Duodenal mucosa (tissue), 2 donors: ENCODE results near the gene MACF1.
"Not testable (repeated sequence)": the region's sequence is repeated elsewhere in the genome, so short reads cannot be mapped to it uniquely, and the experiment has no call there.

Experiments
- H3K27ac ChIP-seq: one replicate; pipeline ENCODE4 v1.7.0; 2013; ENCODE audit warnings: low read depth, low read length
- H3K27me3 ChIP-seq, 2 donors: one replicate each; pipeline ENCODE4 v1.7.0; 2013; ENCODE audit warnings: low read length in 2 of 2, control low read depth in 1 of 2; ENCODE audit not compliant: insufficient read depth in 2 of 2, control insufficient read depth in 1 of 2
- H3K36me3 ChIP-seq, 2 donors: one replicate each; pipeline ENCODE4 v1.7.0; 2013; ENCODE audit warnings: low read length in 2 of 2, control low read depth in 1 of 2; ENCODE audit not compliant: insufficient read depth in 2 of 2, control insufficient read depth in 1 of 2
- H3K4me1 ChIP-seq, 2 donors: one replicate each; pipeline ENCODE4 v1.7.0; 2013; ENCODE audit warnings: low read length in 2 of 2, control low read depth in 1 of 2; ENCODE audit not compliant: insufficient read depth in 2 of 2, control insufficient read depth in 1 of 2
- H3K4me3 ChIP-seq, 2 donors: one replicate each; pipeline ENCODE4 v1.7.0; 2013; ENCODE audit warnings: low read length in 2 of 2, low read depth in 1 of 2
- H3K9ac ChIP-seq, 2 donors: one replicate each; pipeline ENCODE4 v1.7.0; 2013; ENCODE audit warnings: low read length in 2 of 2, low read depth in 1 of 2
- H3K9me3 ChIP-seq, 2 donors: one replicate each; pipeline ENCODE4 v1.7.0; 2013; ENCODE audit warnings: low read length in 2 of 2, control low read depth in 1 of 2; ENCODE audit not compliant: control insufficient read depth in 1 of 2

The MACF1 gene

DNA sequence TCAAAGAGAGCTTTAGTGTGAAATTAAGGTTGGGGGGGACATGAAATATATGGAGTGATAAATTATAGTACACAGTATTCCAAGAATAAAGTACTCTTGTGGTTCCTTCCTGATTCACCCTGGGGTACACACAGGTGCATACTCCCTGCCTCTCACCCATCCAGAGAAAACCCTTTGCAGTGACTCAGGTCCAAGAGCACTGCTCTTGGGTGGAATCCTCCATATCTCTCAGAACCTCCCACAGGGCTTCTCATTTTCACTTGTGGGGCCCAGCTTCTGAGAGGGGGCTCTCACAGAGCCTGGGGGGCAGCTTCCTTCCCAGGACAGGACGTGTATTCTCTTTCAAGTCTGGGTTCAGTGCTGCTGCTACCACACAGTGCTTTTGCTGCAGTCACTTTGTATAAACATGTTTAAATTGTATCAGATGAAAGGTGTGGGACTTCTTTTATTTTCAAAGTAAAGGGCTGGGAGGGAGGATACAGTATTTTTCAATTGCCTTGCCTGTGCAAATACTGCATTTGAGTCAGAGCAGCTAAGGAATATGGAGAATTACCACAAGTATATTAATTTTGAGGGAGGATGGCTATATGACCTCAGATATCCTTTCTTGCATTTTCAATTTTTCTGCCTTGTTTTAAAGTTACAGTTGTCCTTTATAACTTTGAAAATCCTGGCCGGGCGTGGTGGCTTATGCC, 262.1 kb downstream of the MACF1 start:
- no peak overlapping the region for H3K27ac ChIP-seq
- H3K36me3 ChIP-seq = peaks cover 50 to 84% of the 10 kb centered on the region in 2 donors

DNA sequence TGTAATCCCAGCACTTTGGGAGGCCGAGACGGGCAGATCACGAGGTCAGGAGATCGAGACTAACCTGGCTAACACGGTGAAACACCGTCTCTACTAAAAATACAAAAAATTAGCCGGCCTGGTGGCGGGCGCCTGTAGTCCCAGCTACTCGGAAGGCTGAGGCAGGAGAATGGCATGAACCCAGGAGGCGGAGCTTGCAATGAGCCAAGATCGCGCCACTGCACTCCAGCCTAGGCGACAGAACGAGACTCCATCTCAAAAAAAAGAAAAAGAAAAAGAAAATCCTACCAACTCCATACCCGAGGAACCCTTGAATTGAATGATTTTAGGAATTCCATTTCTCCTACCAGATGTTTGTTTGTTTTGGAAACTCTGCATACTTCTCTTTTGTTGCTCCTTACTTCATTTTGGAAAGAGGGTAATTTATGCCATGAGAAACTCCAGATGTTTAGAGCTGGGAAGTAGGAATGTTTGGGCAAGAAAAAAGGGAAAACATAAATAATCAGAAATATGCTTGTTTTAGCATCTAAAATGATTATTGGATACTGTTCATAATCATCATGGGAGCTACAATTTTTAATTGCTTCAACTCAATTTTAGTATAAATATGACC, 262.7 kb downstream of the MACF1 start:
- not testable (repeated sequence) for H3K9ac ChIP-seq, H3K9me3 ChIP-seq, H3K4me3 ChIP-seq, H3K27ac ChIP-seq, H3K27me3 ChIP-seq, H3K4me1 ChIP-seq
- peaks cover 45 to 83% of the 10 kb centered on the region in 2 donors for H3K36me3 ChIP-seq

More for the DNA sequence above, 262.1 kb downstream of the MACF1 start:
- Histone ChIP-seq H3K4me3 (no peak overlapping the region), H3K9ac (no peak overlapping the region), H3K27me3 (no peaks in the 10 kb centered on the region), H3K9me3 (no peaks in the 10 kb centered on the region), H3K4me1 (no peaks in the 10 kb centered on the region)

- H3K9me3 ChIP-seq = no peaks in the 10 kb centered on the region
- no peaks in the 10 kb centered on the region for H3K27me3 ChIP-seq
- H3K36me3 ChIP-seq = peaks cover 38 to 84% of the 10 kb centered on the region in 2 donors
- no peak overlapping the region for H3K4me3 ChIP-seq
- H3K9ac ChIP-seq = no peak overlapping the region
- no peaks in the 10 kb centered on the region for H3K4me1 ChIP-seq
- H3K27ac ChIP-seq = no peak overlapping the region
Measured at GRCh38 chr1:39469150-39469549, 264.7 kb downstream of the MACF1 start.

DNA sequence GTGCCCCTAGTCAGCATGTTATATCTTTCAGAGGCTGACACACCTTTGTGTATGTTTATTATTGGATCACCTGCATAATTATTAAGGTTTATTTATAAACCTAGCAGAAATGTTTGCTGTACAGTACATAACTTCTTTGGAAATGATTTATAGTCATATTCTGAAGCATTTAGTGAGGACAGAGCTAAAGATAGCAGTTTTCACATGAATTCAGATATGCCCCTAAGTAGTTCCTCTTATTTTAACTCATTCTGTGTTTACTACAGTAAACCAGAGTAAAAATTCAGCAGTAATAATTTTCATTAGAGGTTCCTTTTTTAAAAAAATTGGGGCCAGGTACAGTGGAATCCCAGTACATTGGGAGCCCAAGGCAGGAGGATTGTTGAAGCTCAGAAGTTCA, 265.5 kb downstream of the MACF1 start:
- Histone ChIP-seq H3K27ac (no peak overlapping the region), H3K36me3 (peaks cover 31 to 81% of the 10 kb centered on the region in 2 donors), H3K4me3 (no peak overlapping the region), H3K4me1 (no peaks in the 10 kb centered on the region), H3K27me3 (no peaks in the 10 kb centered on the region), H3K9ac (no peak overlapping the region), H3K9me3 (no peaks in the 10 kb centered on the region)

DNA sequence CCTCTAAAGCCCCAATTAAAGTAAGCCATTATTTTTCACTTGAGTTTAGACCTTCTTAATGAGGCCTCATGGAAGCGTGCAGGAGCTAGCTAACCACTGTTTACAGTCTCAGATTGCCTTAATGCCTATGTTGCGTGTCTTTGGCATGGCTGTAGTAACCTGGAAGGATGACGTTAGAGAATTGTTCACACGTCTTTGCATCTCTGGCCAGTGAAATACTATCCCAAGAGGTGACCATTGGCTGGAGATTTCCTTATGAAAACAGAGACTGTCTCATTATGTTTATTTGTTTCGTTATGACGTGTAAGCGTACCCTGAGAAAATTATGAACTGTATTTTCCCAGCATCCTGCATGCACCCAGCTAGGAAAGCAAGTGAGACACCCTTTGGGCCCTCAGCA, 268.3 kb downstream of the MACF1 start:
- Histone ChIP-seq H3K4me1 (no peaks in the 10 kb centered on the region), H3K9me3 (no peaks in the 10 kb centered on the region), H3K4me3 (no peak overlapping the region), H3K27ac (no peak overlapping the region), H3K36me3 (peaks cover 20 to 73% of the 10 kb centered on the region in 2 donors), H3K9ac (no peak overlapping the region), H3K27me3 (no peaks in the 10 kb centered on the region)

GRCh38 chr1:39473324-39473723, 268.8 kb downstream of the MACF1 start:
- Histone ChIP-seq H3K4me1 (no peaks in the 10 kb centered on the region), H3K27ac (no peak overlapping the region), H3K27me3 (no peaks in the 10 kb centered on the region), H3K9me3 (no peaks in the 10 kb centered on the region), H3K4me3 (no peak overlapping the region), H3K9ac (no peak overlapping the region), H3K36me3 (peaks cover 20 to 68% of the 10 kb centered on the region in 2 donors)

DNA sequence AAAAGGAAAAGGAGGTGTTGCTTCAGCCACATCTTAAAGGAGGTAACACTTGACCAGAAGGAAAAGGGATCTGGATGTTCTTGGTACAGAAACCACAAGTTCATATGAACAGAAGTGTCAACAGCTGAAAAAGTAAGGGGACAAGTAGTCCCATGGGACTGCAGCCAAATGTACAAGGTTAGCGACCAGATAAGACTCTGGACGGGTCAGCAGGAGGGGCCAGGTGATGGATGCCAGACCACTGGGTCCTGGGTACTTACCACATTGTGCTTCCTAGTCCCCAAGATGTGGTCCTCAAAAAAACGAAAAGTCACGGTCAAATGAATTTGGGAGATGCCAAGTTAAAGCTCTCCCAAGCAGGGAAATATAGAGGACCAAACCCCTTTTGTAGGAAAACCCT, 270.3 kb downstream of the MACF1 start:
- Histone ChIP-seq H3K4me3 (no peak overlapping the region), H3K9ac (no peak overlapping the region), H3K9me3 (no peaks in the 10 kb centered on the region), H3K27me3 (no peaks in the 10 kb centered on the region), H3K4me1 (no peaks in the 10 kb centered on the region), H3K27ac (no peak overlapping the region), H3K36me3 (peaks cover 5 to 68% of the 10 kb centered on the region in 2 donors)

DNA sequence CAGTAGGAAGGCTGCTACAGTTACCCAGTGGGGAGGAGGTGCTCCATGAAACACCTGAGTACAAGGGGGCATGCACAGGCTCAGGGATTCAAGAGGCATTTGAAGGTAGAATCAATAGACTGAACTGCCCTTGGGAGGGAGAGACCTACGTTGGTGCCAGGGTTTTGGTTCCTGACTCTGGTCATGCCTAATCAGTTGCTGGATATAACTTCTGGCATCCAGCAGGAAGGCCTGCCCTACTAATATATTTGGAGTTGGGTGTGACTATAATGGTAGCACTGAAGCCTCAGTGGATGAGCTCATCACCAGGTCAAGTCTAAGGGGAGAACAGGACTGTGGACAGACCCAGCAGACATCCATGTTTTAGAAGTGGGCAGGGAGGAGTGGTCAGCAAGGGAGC, 271.1 kb downstream of the MACF1 start:
- not testable (repeated sequence) for H3K4me1 ChIP-seq, H3K9me3 ChIP-seq, H3K9ac ChIP-seq, H3K4me3 ChIP-seq, H3K27me3 ChIP-seq, H3K27ac ChIP-seq
- H3K36me3 ChIP-seq = peaks cover 6 to 68% of the 10 kb centered on the region in 2 donors

DNA sequence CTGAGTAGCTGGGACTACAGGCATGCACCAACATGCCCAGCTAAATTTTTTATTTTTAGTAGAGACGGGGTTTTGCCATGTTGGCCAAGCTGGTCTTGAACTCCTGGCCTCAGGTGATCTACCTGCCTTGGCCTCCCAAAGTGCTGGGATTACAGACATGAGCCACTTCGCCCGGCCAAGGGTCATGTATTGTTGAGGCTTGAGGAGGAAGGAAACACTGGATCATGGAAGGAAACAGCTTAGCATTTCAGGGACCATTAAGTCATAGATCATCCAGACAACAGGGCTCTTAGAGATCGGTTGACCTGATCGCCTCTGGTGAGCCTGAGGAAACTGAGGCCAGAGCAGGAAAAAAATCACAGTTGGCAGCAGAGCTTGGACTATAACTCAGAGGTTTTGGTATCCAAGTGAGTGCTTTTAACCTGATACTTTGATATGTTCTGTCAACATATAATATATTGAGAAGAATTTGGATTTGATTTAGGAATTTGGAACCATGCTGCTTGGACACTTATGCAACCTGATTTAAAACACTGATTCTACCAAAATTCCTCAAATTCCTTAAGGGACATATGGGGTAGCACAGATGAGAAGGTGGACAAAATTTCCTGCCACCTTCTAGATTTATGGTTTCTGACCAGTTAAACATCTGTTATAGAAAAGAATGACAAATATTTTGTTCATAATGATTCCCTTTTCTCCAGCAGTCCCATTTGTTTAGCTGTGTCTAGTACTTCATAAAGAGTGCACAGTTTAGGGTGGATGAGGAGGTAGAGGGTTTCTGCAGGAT, 273.8 kb downstream of the MACF1 start:
- Histone ChIP-seq H3K27me3 (no peaks in the 10 kb centered on the region), H3K9me3 (no peaks in the 10 kb centered on the region), H3K4me3 (no peak overlapping the region), H3K9ac (no peak overlapping the region), H3K27ac (no peak overlapping the region), H3K4me1 (no peaks in the 10 kb centered on the region), H3K36me3 (peaks cover 14 to 62% of the 10 kb centered on the region in 2 donors)

GRCh38 chr1:39481289-39481688, 276.8 kb downstream of the MACF1 start:
- H3K36me3 ChIP-seq = peaks cover 32 to 70% of the 10 kb centered on the region in 2 donors
- no peak overlapping the region for H3K9ac ChIP-seq
- H3K27me3 ChIP-seq = no peaks in the 10 kb centered on the region
- H3K9me3 ChIP-seq = no peaks in the 10 kb centered on the region
- no peaks in the 10 kb centered on the region for H3K4me1 ChIP-seq
- no peak overlapping the region for H3K27ac ChIP-seq
- no peak overlapping the region for H3K4me3 ChIP-seq
